Astrocyte (in vitro differentiated cells and primary cell): ENCODE data around the gene NLRP10. TPM values are rescaled to one million over a fixed set of nuclear protein-coding genes. Genes with fewer than 3 reads are reported as not detected.
A peak's percentile ranks its signal among the peaks of the same experiment; 100 is the strongest.

Experiments used
- DNase-seq: peaks from one replicate; pipeline ENCODE4 v3.0.0-alpha.2; 2010; ENCODE audit warnings: low read depth
- FAIRE-seq: peaks from 2 replicates; lab custom pipeline; 2011; peaks lifted over from hg19 to GRCh38; lab: Jason Lieb, UNC
- H2AFZ ChIP-seq: 2 replicates; pipeline ENCODE4 v1.6.0; 2012; ENCODE audit warnings: low read depth, low read length, inconsistent platforms
- H3K27ac ChIP-seq: 2 replicates; pipeline ENCODE4 v1.5.1; 2011; ENCODE audit warnings: low read depth, low read length, inconsistent platforms
- H3K27me3 ChIP-seq: 2 replicates; pipeline ENCODE4 v1.6.0; 2011; ENCODE audit warnings: low read length, inconsistent platforms; ENCODE audit not compliant: insufficient read depth
- H3K36me3 ChIP-seq: 2 replicates; pipeline ENCODE4 v1.5.1; 2011; ENCODE audit warnings: low read length, inconsistent platforms; ENCODE audit not compliant: insufficient read depth
- H3K4me1 ChIP-seq: 2 replicates; pipeline ENCODE4 v1.5.1; 2011; ENCODE audit warnings: low read length, inconsistent platforms; ENCODE audit not compliant: insufficient read depth
- H3K4me2 ChIP-seq: 2 replicates; pipeline ENCODE4 v1.6.0; 2012; ENCODE audit warnings: low read length, inconsistent platforms
- H3K4me3 ChIP-seq: 2 replicates; pipeline ENCODE4 v1.5.1; 2011; ENCODE audit warnings: low read depth, mild to moderate bottlenecking, low read length, inconsistent platforms; ENCODE audit not compliant: insufficient read depth
- H3K79me2 ChIP-seq: 2 replicates; pipeline ENCODE4 v1.6.0; 2012; ENCODE audit warnings: mild to moderate bottlenecking, low read length, inconsistent platforms; ENCODE audit not compliant: insufficient read depth
- H3K9ac ChIP-seq: 2 replicates; pipeline ENCODE4 v1.6.0; 2012; ENCODE audit warnings: mild to moderate bottlenecking, low read length, inconsistent platforms
- H3K9me3 ChIP-seq: 2 replicates; pipeline ENCODE4 v1.5.1; 2012; ENCODE audit warnings: low read depth, mild to moderate bottlenecking, low read length, inconsistent platforms; ENCODE audit not compliant: insufficient read depth
- H4K20me1 ChIP-seq: 2 replicates; pipeline ENCODE4 v1.6.0; 2012; ENCODE audit warnings: low read length, inconsistent platforms; ENCODE audit not compliant: insufficient read depth
- H3K27ac Mint-ChIP-seq: one replicate; pipeline ENCODE4 v1.8.0; 2021; ENCODE audit warnings: mild to moderate bottlenecking, mixed read lengths; ENCODE audit not compliant: unreplicated experiment
- H3K27me3 Mint-ChIP-seq: one replicate; pipeline ENCODE4 v1.8.0; 2021; ENCODE audit warnings: low read depth, mixed read lengths; ENCODE audit not compliant: unreplicated experiment
- H3K36me3 Mint-ChIP-seq: one replicate; pipeline ENCODE4 v1.8.0; 2021; ENCODE audit warnings: low read depth, mixed read lengths; ENCODE audit not compliant: unreplicated experiment
- H3K4me1 Mint-ChIP-seq: one replicate; pipeline ENCODE4 v1.8.0; 2021; ENCODE audit warnings: low read depth, mixed read lengths; ENCODE audit not compliant: unreplicated experiment
- H3K4me3 Mint-ChIP-seq: one replicate; pipeline ENCODE4 v1.8.0; 2021; ENCODE audit warnings: mild to moderate bottlenecking, moderate library complexity, mixed read lengths; ENCODE audit not compliant: unreplicated experiment
- H3K9me3 Mint-ChIP-seq: one replicate; pipeline ENCODE4 v1.8.0; 2021; ENCODE audit warnings: mild to moderate bottlenecking, mixed read lengths; ENCODE audit not compliant: unreplicated experiment
- EZH2 ChIP-seq: IDR thresholded peaks from 2 replicates; pipeline ENCODE4 v1.6.1; 2012; ENCODE audit warnings: mild to moderate bottlenecking, low read length, inconsistent platforms; ENCODE audit not compliant: insufficient read depth
- total RNA-seq: library from RNA; stranded (reverse); gene quantifications from 2 replicates; pipeline ENCODE4 v1.2.1, GENCODE V29; 2021
- TF ChIP-seq, protein P1 (sequence below): IDR thresholded peaks from 2 replicates; pipeline ENCODE4 v1.5.1; 2011; ENCODE audit warnings: low read depth, mild to moderate bottlenecking, inconsistent platforms, low read length, moderate library complexity; ENCODE audit not compliant: insufficient read depth

Gene NLRP10
- total RNA-seq, 1 donor from 2014 or later: 3.1 TPM

DNA sequence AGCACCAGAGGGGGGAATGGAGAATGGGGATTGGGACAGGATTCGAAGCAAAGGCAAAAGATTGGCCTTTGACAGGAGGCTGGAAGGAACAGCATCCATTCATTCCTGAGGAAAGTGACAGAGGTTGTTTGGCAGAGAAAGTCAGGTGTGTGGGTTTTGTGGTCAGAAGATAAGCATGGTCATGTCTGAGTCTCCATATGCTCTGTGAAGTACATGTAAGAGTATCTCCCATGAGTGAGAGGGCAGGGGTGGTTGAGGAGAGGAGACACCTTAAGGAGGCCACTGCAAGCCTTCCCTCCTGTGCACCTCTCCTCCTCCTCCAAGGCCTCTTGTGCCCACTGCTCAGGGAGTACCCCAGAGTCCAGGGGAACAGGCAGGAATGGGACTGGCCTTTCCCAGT is 1.9 kb upstream of the NLRP10 start:
- FAIRE-seq (peak; percentile 13), DNase-seq (peak; percentile 69)
- H3K79me2 ChIP-seq: no peaks in the 10 kb centered on the region
- no peak overlapping the region for H3K4me3 Mint-ChIP-seq
- H3K36me3 Mint-ChIP-seq: no peaks in the 10 kb centered on the region
- peaks cover 47% of the 10 kb centered on the region for H3K4me1 Mint-ChIP-seq
- no peak overlapping the region for H3K4me2 ChIP-seq
- no peaks in the 10 kb centered on the region for H3K27me3 Mint-ChIP-seq
- peaks cover 3% of the 10 kb centered on the region for H3K9me3 Mint-ChIP-seq
- no peak overlapping the region for H3K27ac Mint-ChIP-seq
- H3K27ac ChIP-seq: no peak overlapping the region
- TF ChIP-seq, protein P1, sequence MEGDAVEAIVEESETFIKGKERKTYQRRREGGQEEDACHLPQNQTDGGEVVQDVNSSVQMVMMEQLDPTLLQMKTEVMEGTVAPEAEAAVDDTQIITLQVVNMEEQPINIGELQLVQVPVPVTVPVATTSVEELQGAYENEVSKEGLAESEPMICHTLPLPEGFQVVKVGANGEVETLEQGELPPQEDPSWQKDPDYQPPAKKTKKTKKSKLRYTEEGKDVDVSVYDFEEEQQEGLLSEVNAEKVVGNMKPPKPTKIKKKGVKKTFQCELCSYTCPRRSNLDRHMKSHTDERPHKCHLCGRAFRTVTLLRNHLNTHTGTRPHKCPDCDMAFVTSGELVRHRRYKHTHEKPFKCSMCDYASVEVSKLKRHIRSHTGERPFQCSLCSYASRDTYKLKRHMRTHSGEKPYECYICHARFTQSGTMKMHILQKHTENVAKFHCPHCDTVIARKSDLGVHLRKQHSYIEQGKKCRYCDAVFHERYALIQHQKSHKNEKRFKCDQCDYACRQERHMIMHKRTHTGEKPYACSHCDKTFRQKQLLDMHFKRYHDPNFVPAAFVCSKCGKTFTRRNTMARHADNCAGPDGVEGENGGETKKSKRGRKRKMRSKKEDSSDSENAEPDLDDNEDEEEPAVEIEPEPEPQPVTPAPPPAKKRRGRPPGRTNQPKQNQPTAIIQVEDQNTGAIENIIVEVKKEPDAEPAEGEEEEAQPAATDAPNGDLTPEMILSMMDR: no peak
- no peak for TF ChIP-seq EZH2
- H3K36me3 ChIP-seq: no peaks in the 10 kb centered on the region
- H3K4me3 ChIP-seq: no peak overlapping the region
- no peaks in the 10 kb centered on the region for H4K20me1 ChIP-seq
- no peaks in the 10 kb centered on the region for H3K9me3 ChIP-seq
- H2AFZ ChIP-seq: no peak overlapping the region
- H3K9ac ChIP-seq: no peak overlapping the region
- H3K27me3 ChIP-seq: no peaks in the 10 kb centered on the region
- peaks cover 13% of the 10 kb centered on the region for H3K4me1 ChIP-seq

DNA sequence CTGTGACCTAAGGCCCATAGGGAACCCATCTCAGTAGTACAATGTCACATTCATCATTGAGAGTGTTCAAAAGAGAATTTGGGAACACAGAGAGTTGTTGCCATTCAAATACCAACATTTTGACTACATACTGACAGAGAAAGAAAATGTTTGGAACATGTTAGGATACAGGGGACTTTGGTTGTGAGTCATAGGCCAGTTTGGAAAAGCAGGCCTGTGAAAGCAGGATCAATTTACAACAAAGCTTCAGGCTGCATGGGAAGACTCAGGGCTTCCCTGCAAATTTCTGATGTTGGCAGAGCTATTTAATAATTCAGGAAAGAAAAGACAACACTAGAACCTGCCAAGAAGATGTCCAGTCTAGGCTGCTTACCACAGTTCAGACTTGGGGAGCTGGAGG is 374 bp downstream of the NLRP10 start:
- Histone ChIP-seq H3K79me2 (no peaks in the 10 kb centered on the region), H3K4me3 (no peak overlapping the region), H3K27me3 (no peaks in the 10 kb centered on the region), H3K4me2 (peak overlapping the region; percentile 62), H3K9me3 (no peaks in the 10 kb centered on the region), H4K20me1 (no peaks in the 10 kb centered on the region), H2AFZ (peak overlapping the region; percentile 16), H3K27ac (peak overlapping the region; percentile 94), H3K36me3 (no peaks in the 10 kb centered on the region), H3K4me1 (peaks cover 13% of the 10 kb centered on the region), H3K9ac (peak overlapping the region; percentile 78)
- TF ChIP-seq, protein P1: no peak
- no peak for TF ChIP-seq EZH2
- peaks cover 44% of the 10 kb centered on the region for H3K4me1 Mint-ChIP-seq
- peak overlapping the region; percentile 94 for H3K27ac Mint-ChIP-seq
- peak; percentile 71 for DNase-seq
- FAIRE-seq: peak; percentile 74
- H3K36me3 Mint-ChIP-seq: peaks cover 2% of the 10 kb centered on the region
- H3K27me3 Mint-ChIP-seq: peaks cover 2% of the 10 kb centered on the region
- peaks cover 8% of the 10 kb centered on the region for H3K9me3 Mint-ChIP-seq
- no peak overlapping the region for H3K4me3 Mint-ChIP-seq

DNA sequence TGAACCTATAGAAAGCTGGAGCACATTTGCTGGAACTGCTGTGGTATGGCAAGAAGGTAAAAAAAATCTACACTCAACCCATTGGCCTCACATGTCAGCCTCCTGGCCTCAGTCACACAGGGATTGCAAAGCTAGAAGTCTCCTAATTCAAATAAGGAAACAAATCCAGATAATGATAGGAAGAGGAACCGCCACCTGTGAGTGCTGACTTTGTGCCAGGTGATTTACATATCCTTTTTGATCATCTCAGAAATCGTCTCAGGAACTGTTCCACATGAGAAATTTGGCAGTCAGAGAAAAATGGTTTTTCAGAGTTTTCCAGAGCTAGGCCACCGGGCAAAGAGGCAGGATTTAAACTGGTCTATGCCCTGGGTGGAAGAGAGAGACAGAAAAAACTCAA is 986 bp downstream of the NLRP10 start:
- no peaks in the 10 kb centered on the region for H4K20me1 ChIP-seq
- H3K4me1 ChIP-seq: peaks cover 13% of the 10 kb centered on the region
- Mint-ChIP-seq H3K27ac (peak overlapping the region; percentile 55), H3K4me1 (peaks cover 38% of the 10 kb centered on the region), H3K9me3 (peaks cover 8% of the 10 kb centered on the region), H3K36me3 (peaks cover 2% of the 10 kb centered on the region), H3K4me3 (no peak overlapping the region), H3K27me3 (peaks cover 5% of the 10 kb centered on the region)
- H3K27me3 ChIP-seq: no peaks in the 10 kb centered on the region
- H2AFZ ChIP-seq: no peak overlapping the region
- TF ChIP-seq EZH2: no peak
- TF ChIP-seq, protein P1: no peak
- no peaks in the 10 kb centered on the region for H3K79me2 ChIP-seq
- no peaks in the 10 kb centered on the region for H3K9me3 ChIP-seq
- H3K4me2 ChIP-seq: peak overlapping the region; percentile 62
- H3K36me3 ChIP-seq: no peaks in the 10 kb centered on the region
- DNase-seq (no peak), FAIRE-seq (no peak)
- peak overlapping the region; percentile 78 for H3K9ac ChIP-seq
- H3K4me3 ChIP-seq: no peak overlapping the region
- H3K27ac ChIP-seq: peak overlapping the region; percentile 94
